Colonic mucosa (tissue), 4 donors: ENCODE data around the gene GALC. TPM values are rescaled to one million over a fixed set of nuclear protein-coding genes. Genes with fewer than 3 reads are reported as not detected.

Experiments used
- DNase-seq: peaks from one replicate; pipeline ENCODE4 v3.0.0-alpha.2; 2020
- H3K27ac ChIP-seq: fragments of 200-600 bp; one replicate; pipeline ENCODE4 v1.8.0; 2021
- H3K27me3 ChIP-seq: fragments of 200-600 bp; one replicate; pipeline ENCODE4 v1.8.0; 2021
- H3K36me3 ChIP-seq: fragments of 200-600 bp; one replicate; pipeline ENCODE4 v1.8.0; 2021
- H3K4me1 ChIP-seq: fragments of 200-600 bp; one replicate; pipeline ENCODE4 v1.8.0; 2021; ENCODE audit warnings: mild to moderate bottlenecking
- H3K4me3 ChIP-seq: fragments of 200-600 bp; one replicate; pipeline ENCODE4 v1.8.0; 2021
- H3K9ac ChIP-seq, 2 donors: one replicate each; pipeline ENCODE4 v1.7.0; 2013; ENCODE audit warnings: control low read depth in 2 of 2, low read depth in 2 of 2, low read length in 2 of 2
- H3K9me3 ChIP-seq: fragments of 200-600 bp; one replicate; pipeline ENCODE4 v1.8.0; 2021
- CTCF ChIP-seq: fragments of 200-600 bp; IDR thresholded peaks from one replicate; pipeline ENCODE4 v1.8.0; 2022; ENCODE audit warnings: antibody characterized with exemption, mild to moderate bottlenecking
- intact Hi-C: fragments of 100-400 bp; cut with DNase I; formaldehyde crosslinking; loops from one replicate; pipeline ENCODE4 v1.14.1; 2022
- total RNA-seq, 2 donors: library from RNA; stranded (reverse); fragmentation: NEBNext Ultra II Directional in 1 of 2; extraction: Animal tissue kit (Norgen Biotek cat#: 25700) in 1 of 2; gene quantifications; one replicate each; pipeline ENCODE4 v1.2.1, GENCODE V29; 2021
- donor health status: healthy.
- donor health status: DM: no; HTN: no; CAD: no.
- donor health status: DM: no; HTN: no; CAD: no.

GALC gene
- total RNA-seq, 2 donors from 2014 or later, result 14.9 to 27.4 TPM

GRCh38 chr14:87898301-87898700, 94.7 kb downstream of the GALC start:
- H3K4me3 ChIP-seq, result no peak overlapping the region
- no peak overlapping the region for H3K27ac ChIP-seq
- no peak overlapping the region for H3K9ac ChIP-seq
- H3K9me3 ChIP-seq, result no peaks in the 10 kb centered on the region
- no peaks in the 10 kb centered on the region for H3K36me3 ChIP-seq
- no peak for DNase-seq
- no peaks in the 10 kb centered on the region for H3K27me3 ChIP-seq
- no peak for TF ChIP-seq CTCF
- intact Hi-C loops, result loop anchor here (10.0 kb wide), 1 partner anchor 154 kb away; no protein-coding TSS in a partner anchor
- H3K4me1 ChIP-seq, result no peaks in the 10 kb centered on the region

- peak; percentile 66 for TF ChIP-seq CTCF
- Histone ChIP-seq H3K27ac (no peak overlapping the region), H3K9me3 (no peaks in the 10 kb centered on the region), H3K4me3 (no peak overlapping the region), H3K9ac (no peak overlapping the region), H3K36me3 (no peaks in the 10 kb centered on the region), H3K27me3 (no peaks in the 10 kb centered on the region), H3K4me1 (no peaks in the 10 kb centered on the region)
- intact Hi-C loops, result loop anchor here (10.0 kb wide), 1 partner anchor 152 kb away; no protein-coding TSS in a partner anchor
- no peak for DNase-seq
These were observed 96.3 kb downstream of the GALC start for GRCh38 chr14:87896393-87897380.

GRCh38 chr14:87894920-87895319, 98.1 kb downstream of the GALC start:
- Histone ChIP-seq H3K27ac (no peak overlapping the region), H3K36me3 (no peaks in the 10 kb centered on the region), H3K9ac (no peak overlapping the region), H3K27me3 (no peaks in the 10 kb centered on the region), H3K4me1 (no peaks in the 10 kb centered on the region), H3K4me3 (no peak overlapping the region), H3K9me3 (no peaks in the 10 kb centered on the region)
- intact Hi-C loops, result loop anchor here (10.0 kb wide), 1 partner anchor 150 kb away; no protein-coding TSS in a partner anchor
- TF ChIP-seq CTCF, result no peak
- DNase-seq, result no peak

- Histone ChIP-seq H3K27me3 (no peaks in the 10 kb centered on the region), H3K4me3 (no peak overlapping the region), H3K4me1 (no peaks in the 10 kb centered on the region), H3K36me3 (no peaks in the 10 kb centered on the region), H3K27ac (no peak overlapping the region), H3K9ac (no peak overlapping the region), H3K9me3 (no peaks in the 10 kb centered on the region)
- TF ChIP-seq CTCF, result no peak
- intact Hi-C loops, result loop anchor here (10.0 kb wide), 1 partner anchor 148 kb away; no protein-coding TSS in a partner anchor
- no peak for DNase-seq
These were observed 100.2 kb downstream of the GALC start for GRCh38 chr14:87892763-87893162.

GRCh38 chr14:87888136-87888999, 104.6 kb downstream of the GALC start:
- DNase-seq, result peak; percentile 29
- Histone ChIP-seq H3K27ac (no peak overlapping the region), H3K4me1 (no peaks in the 10 kb centered on the region), H3K36me3 (no peaks in the 10 kb centered on the region), H3K27me3 (no peaks in the 10 kb centered on the region), H3K9ac (no peak overlapping the region), H3K9me3 (no peaks in the 10 kb centered on the region), H3K4me3 (no peak overlapping the region)
- intact Hi-C loops, result no loop called here
- TF ChIP-seq CTCF, result peak; percentile 18
